Measurements from ENCODE around the gene C8G. TPM values are rescaled to one million over a fixed set of nuclear protein-coding genes. Genes with fewer than 3 reads are reported as not detected.

The C8G gene
- total and polyA plus RNA-seq, 2 of the 8 experiments (the other 6 are each of a cell fraction or from before 2014, with no cell fraction given) = 0.62 to 0.80 TPM

GRCh38 chr9:136965771-136966484, 20.9 kb downstream of the C8G start:
- Histone ChIP-seq H3K23ac (ENCODE audit: insufficient read length) (no peak overlapping the region), H3K36me3 (ENCODE audit: control insufficient read depth in 2 of 4, insufficient read depth in 4 of 4, low read length in 3 of 4) (no peaks in the 10 kb centered on the region), H3K27me3 (replicated peaks in 1 of 4; ENCODE audit: control insufficient read depth in 3 of 4, extremely low read depth in 1 of 4, insufficient read depth in 3 of 4, low read length in 3 of 4) (no peaks in the 10 kb centered on the region), H3K14ac (ENCODE audit: insufficient read length) (no peak overlapping the region), H4K91ac (replicated peaks; ENCODE audit: insufficient read length, low read length) (peak overlapping the region; percentile 80), H2AFZ (ENCODE audit: low read length) (peak overlapping the region; percentile 90; the same call in 1 of the 2 replicates), H3K9me3 (ENCODE audit: insufficient read depth in 2 of 2, low read depth in 1 of 2, low read length in 1 of 2) (no peaks in the 10 kb centered on the region), H3K9ac (replicated peaks in 1 of 4; ENCODE audit: extremely low read depth in 1 of 4, low read depth in 3 of 4, low read length in 3 of 4) (0 out of 7 replicates have a peak overlapping the region, but pooled peaks of 1 of the 4 experiments have one; percentile 7), H2BK120ac (replicated peaks; ENCODE audit: low read depth, low read length) (no peak overlapping the region), H2BK12ac (ENCODE audit: low read depth, low read length) (peak overlapping the region; percentile 90; the same call in 1 of the 2 replicates), H2AK5ac (ENCODE audit: low read depth, low read length) (no peak overlapping the region), H3K4me1 (replicated peaks in 1 of 4; ENCODE audit: control insufficient read depth in 3 of 4, insufficient read depth in 4 of 4, low read length in 3 of 4) (peaks cover 0 to 7% (median 5%) of the 10 kb centered on the region in 4 experiments; a peak in 4 of 7 replicates), H3K18ac (ENCODE audit: extremely low read depth, low read length) (peak overlapping the region; percentile 78), H4K5ac (ENCODE audit: insufficient read length, low read depth, low read length) (peak overlapping the region; percentile 13), H2BK20ac (ENCODE audit: low read length) (peak overlapping the region; percentile 66; the same call in 1 of the 2 replicates), H4K8ac (ENCODE audit: extremely low read depth, insufficient read depth, low read length) (no peak overlapping the region), H3K79me1 (ENCODE audit: low read depth, low read length) (no peaks in the 10 kb centered on the region; the same call in 1 of the 2 replicates), H3K56ac (replicated peaks; ENCODE audit: insufficient read length, low read depth, low read length) (no peak overlapping the region), H3K4ac (replicated peaks; ENCODE audit: insufficient read length, low read depth, low read length) (peak overlapping the region; percentile 65), H3K79me2 (ENCODE audit: control insufficient read depth in 1 of 2, insufficient read depth in 2 of 2, low read length in 2 of 2) (no peaks in the 10 kb centered on the region), H2BK15ac (ENCODE audit: low read length) (no peak overlapping the region; the same call in 1 of the 2 replicates), H3K4me3 (ENCODE audit: extremely low read depth in 1 of 4, insufficient read depth in 2 of 4, low read depth in 3 of 4, low read length in 4 of 4) (no peak overlapping the region), H3K4me2 (ENCODE audit: insufficient read depth in 1 of 2, low read depth in 2 of 2, low read length in 2 of 2) (peak overlapping the region; percentile 27 to 38; a peak in 1 of 4 replicates), H3K23me2 (ENCODE audit: low read depth, low read length) (no peaks in the 10 kb centered on the region), H3K27ac (ENCODE audit: low read depth, low read length) (no peak overlapping the region), H4K20me1 (replicated peaks in 1 of 2; ENCODE audit: control insufficient read depth in 1 of 2, insufficient read depth in 2 of 2, low read length in 2 of 2) (no peaks in the 10 kb centered on the region), H2BK5ac (ENCODE audit: low read depth, low read length) (peak overlapping the region; percentile 63; the same call in 1 of the 2 replicates)
- POLR2A ChIA-PET (ENCODE audit: partially characterized antibody) = interaction anchor here (0.6 to 2.4 kb wide), 4 partner anchors 9 to 486 kb away, joined by 3 to 10 read pairs (median 4); no protein-coding TSS in a partner anchor
- DNase-seq (ENCODE audit: low read depth in 1 of 2, low spot score in 2 of 2) (no peak), FAIRE-seq (no peak)
- WGBS, 2 experiments (ENCODE audit: extremely low coverage in 1 of 2, insufficient coverage in 1 of 2, insufficient read length in 1 of 2, insufficient replicate concordance in 2 of 2, low coverage in 1 of 2, low lambda C conversion rate in 2 of 2, missing lambda C conversion rate in 1 of 2) = 63% methylated on average over 23 of the region's 23 CpGs; no CpG with 5 or more reads in 1 of the 2 experiments
- no peak for TF ChIP-seq YY1 (IDR thresholded peaks at IDR 0.05; ENCODE audit: low read depth, low read length)
- no peak for TF ChIP-seq RAD21 (IDR thresholded peaks at IDR 0.05 in 1 of 2, conservative IDR thresholded peaks at IDR 0.05 in 1 of 2; ENCODE audit: low read depth in 2 of 2, low read length in 2 of 2)
- peak; percentile 12; the same call in 1 of the 2 replicates for TF ChIP-seq E2F6 (IDR thresholded peaks at IDR 0.05)
- TF ChIP-seq SP1 (IDR thresholded peaks at IDR 0.05; ENCODE audit: low read depth, low read length) = no peak
- TF ChIP-seq BACH1 (IDR thresholded peaks at IDR 0.05; ENCODE audit: low read length) = no peak
- TF ChIP-seq HDAC2 (IDR thresholded peaks at IDR 0.05; ENCODE audit: borderline replicate concordance in 1 of 2, low read depth in 2 of 2, low read length in 2 of 2) = no peak
- TF ChIP-seq KDM5A (IDR thresholded peaks at IDR 0.05; ENCODE audit: low read length) = no peak
- CTCF ChIA-PET (ENCODE audit: partially characterized antibody) = interaction anchor here (0.7 to 9.4 kb wide), 8 partner anchors 10 to 70 kb away, joined by 3 to 38 read pairs (median 4); partner anchors contain the start of genes FUT7 and LCN12
